Body of pancreas (tissue), 4 donors: ENCODE data around the gene TEAD4.

ENCODE experiments used
- CTCF ChIP-seq, 7 experiments: fragments of 450-650 bp in 4 of 7; fragments of 200-600 bp in 3 of 7; sonication (generic) in 3 of 7; IDR thresholded peaks; one replicate each; pipeline ENCODE4 v1.5.1; 2016 to 2019; ENCODE audit warnings: antibody characterized with exemption in 7 of 7
- POLR2A ChIP-seq, 3 donors: fragments of 450-650 bp; IDR thresholded peaks; one replicate each; pipeline ENCODE4 v1.6.1; 2016; ENCODE audit warnings: antibody characterized with exemption in 3 of 3, mild to moderate bottlenecking in 2 of 3

- TF ChIP-seq CTCF (IDR thresholded peaks at IDR 0.05) (no peak), POLR2A (IDR thresholded peaks at IDR 0.05) (no peak)
These were observed 124.2 kb downstream of the TEAD4 start for GRCh38 chr12:3083241-3083920.
